Stimulated activated CD4-positive, alpha-beta T cell treated with anti-CD3 and anti-CD28 coated beads, Interleukin-2, amount 100 ng/mL, for 24 hours (primary cell): ENCODE measurements around the gene KIAA0586.

Experiments
- DNase-seq, 2 donors: peaks; one replicate each; pipeline ENCODE4 v3.0.0-alpha.2; 2020

The KIAA0586 gene

GRCh38 chr14:58599707-58600106 lies 172.2 kb downstream of the KIAA0586 start:
- no peak for DNase-seq
